GM15510 (cell line): ENCODE results near the gene SCN3A.

Experiments
- POLR2A ChIP-seq: IDR thresholded peaks from 3 replicates; pipeline ENCODE4 v1.6.1; 2011; ENCODE audit warnings: borderline replicate concordance; ENCODE audit not compliant: insufficient read length; ENCODE audit errors: extremely low read depth

The SCN3A gene

GRCh38 chr2:165149439-165149838, 54.4 kb downstream of the SCN3A start:
- no peak for TF ChIP-seq POLR2A

- TF ChIP-seq POLR2A: no peak
Observed at GRCh38 chr2:165147186-165148045, 56.4 kb downstream of the SCN3A start.

- TF ChIP-seq POLR2A: no peak
Observed at GRCh38 chr2:165144315-165144714, 59.5 kb downstream of the SCN3A start.

GRCh38 chr2:165141601-165142354, 62.1 kb downstream of the SCN3A start:
- TF ChIP-seq POLR2A: no peak

GRCh38 chr2:165126244-165126643, 77.6 kb downstream of the SCN3A start:
- TF ChIP-seq POLR2A: no peak

GRCh38 chr2:165122521-165122920, 81.3 kb downstream of the SCN3A start:
- TF ChIP-seq POLR2A: no peak

GRCh38 chr2:165120740-165121467, 82.9 kb downstream of the SCN3A start:
- no peak for TF ChIP-seq POLR2A

- TF ChIP-seq POLR2A: no peak
Observed at GRCh38 chr2:165115258-165115657, 88.6 kb downstream of the SCN3A start.

- TF ChIP-seq POLR2A: no peak
Observed at GRCh38 chr2:165114346-165114939, 89.4 kb downstream of the SCN3A start.

GRCh38 chr2:165113414-165113813, 90.4 kb downstream of the SCN3A start:
- TF ChIP-seq POLR2A: no peak

GRCh38 chr2:165112789-165113188, 91.1 kb downstream of the SCN3A start:
- TF ChIP-seq POLR2A: no peak

GRCh38 chr2:165112133-165112573, 91.7 kb downstream of the SCN3A start:
- TF ChIP-seq POLR2A: no peak

- TF ChIP-seq POLR2A: no peak
Observed at GRCh38 chr2:165110394-165110793, 93.5 kb downstream of the SCN3A start.

- no peak for TF ChIP-seq POLR2A
Observed at GRCh38 chr2:165109915-165110314, 93.9 kb downstream of the SCN3A start.

GRCh38 chr2:165105926-165106325, 97.9 kb downstream of the SCN3A start:
- no peak for TF ChIP-seq POLR2A
